Esophagus (tissue), 2 donors: ENCODE data around the gene FUT1. TPM values are rescaled to one million over a fixed set of nuclear protein-coding genes. Genes with fewer than 3 reads are reported as not detected.
A peak's percentile ranks its signal among the peaks of the same experiment; 100 is the strongest.

ENCODE experiments used
- H3K27ac ChIP-seq, 2 donors: one replicate each; pipeline ENCODE4 v1.5.1; 2013; ENCODE audit warnings: low read depth in 2 of 2, mild to moderate bottlenecking in 2 of 2, inconsistent platforms in 1 of 2, low read length in 1 of 2, moderate library complexity in 1 of 2
- H3K27me3 ChIP-seq, 2 donors: one replicate each; pipeline ENCODE4 v1.6.1; 2013; ENCODE audit warnings: low read length in 2 of 2, control low read depth in 1 of 2, mild to moderate bottlenecking in 1 of 2; ENCODE audit not compliant: insufficient read depth in 2 of 2, control insufficient read depth in 1 of 2
- H3K36me3 ChIP-seq, 2 donors: one replicate each; pipeline ENCODE4 v1.6.1; 2013; ENCODE audit warnings: low read length in 1 of 2; ENCODE audit not compliant: control insufficient read depth in 2 of 2, insufficient read depth in 2 of 2
- H3K4me1 ChIP-seq, 2 donors: one replicate each; pipeline ENCODE4 v1.6.1; 2013; ENCODE audit warnings: low read length in 1 of 2; ENCODE audit not compliant: control insufficient read depth in 2 of 2, insufficient read depth in 2 of 2
- H3K4me3 ChIP-seq, 2 donors: one replicate each; pipeline ENCODE4 v1.5.1; 2013; ENCODE audit warnings: low read length in 2 of 2, mild to moderate bottlenecking in 2 of 2, low read depth in 1 of 2, moderate library complexity in 1 of 2
- H3K9me3 ChIP-seq, 2 donors: one replicate each; pipeline ENCODE4 v1.6.1; 2013; ENCODE audit warnings: mild to moderate bottlenecking in 2 of 2, low read depth in 1 of 2, low read length in 1 of 2, moderate library complexity in 1 of 2; ENCODE audit not compliant: control insufficient read depth in 2 of 2, insufficient read depth in 1 of 2
- WGBS, 2 donors: extraction: QIAGEN DNeasy Blood & Tissue Kit; methylation state at CpG; one replicate each; pipeline ENCODE4 v1.1.7; 2013; 5-methylcytosine and 5-hydroxymethylcytosine counted together
- polyA plus RNA-seq, 2 donors: library from polyadenylated mRNA; stranded (reverse); fragments of 200-250 nt; gene quantifications; one replicate each; pipeline ENCODE4 v1.2.3, GENCODE V29; 2013
- donor health status: healthy with polysubstance abuse.
- donor health status: Bipolar disorder and iron deficiency.

Gene FUT1
- polyA plus RNA-seq, 2 donors = 1.1 to 2.4 TPM

- Histone ChIP-seq H3K9me3 (no peaks in the 10 kb centered on the region), H3K4me3 (peak overlapping the region; percentile 15 to 46), H3K36me3 (no peaks in the 10 kb centered on the region), H3K27ac (no peak overlapping the region), H3K27me3 (no peaks in the 10 kb centered on the region), H3K4me1 (peaks cover 0 to 9% of the 10 kb centered on the region in 2 donors)
- WGBS, 2 donors = 36 to 45% methylated on average over 38 of the region's 38 CpGs
These were observed 17.3 kb downstream of the FUT1 start for GRCh38 chr19:48735031-48735615.

GRCh38 chr19:48734625-48735024, 17.8 kb downstream of the FUT1 start:
- Histone ChIP-seq H3K9me3 (no peaks in the 10 kb centered on the region), H3K27ac (no peak overlapping the region), H3K27me3 (no peaks in the 10 kb centered on the region), H3K4me3 (no peak overlapping the region), H3K36me3 (no peaks in the 10 kb centered on the region), H3K4me1 (peaks cover 0 to 5% of the 10 kb centered on the region in 2 donors)
- whole genome bisulfite sequencing, 2 donors = 94 to 96% methylated on average over 9 of the region's 9 CpGs

GRCh38 chr19:48731452-48731851, 21.0 kb downstream of the FUT1 start:
- peaks cover 2 to 3% of the 10 kb centered on the region in 2 donors for H3K4me1 ChIP-seq
- H3K4me3 ChIP-seq = no peak overlapping the region
- H3K36me3 ChIP-seq = no peaks in the 10 kb centered on the region
- no peak overlapping the region for H3K27ac ChIP-seq
- no peaks in the 10 kb centered on the region for H3K9me3 ChIP-seq
- 86 to 88% methylated on average over 4 of the region's 4 CpGs for WGBS, 2 donors
- H3K27me3 ChIP-seq = no peaks in the 10 kb centered on the region

- H3K4me1 ChIP-seq = peaks cover 2 to 9% of the 10 kb centered on the region in 2 donors
- 51 to 65% methylated on average over 65 to 77 of the region's 77 CpGs for WGBS, 2 donors
- H3K4me3 ChIP-seq = peak overlapping the region; percentile 25 to 42
- H3K27ac ChIP-seq = peak overlapping the region; percentile 41 to 44
- no peaks in the 10 kb centered on the region for H3K36me3 ChIP-seq
- no peaks in the 10 kb centered on the region for H3K9me3 ChIP-seq
- H3K27me3 ChIP-seq = no peaks in the 10 kb centered on the region
These were observed 23.4 kb downstream of the FUT1 start for GRCh38 chr19:48728911-48729664.

GRCh38 chr19:48726556-48726955, 25.9 kb downstream of the FUT1 start:
- H3K36me3 ChIP-seq = peaks cover 0 to 2% of the 10 kb centered on the region in 2 donors
- H3K4me1 ChIP-seq = peaks cover 2 to 9% of the 10 kb centered on the region in 2 donors
- H3K9me3 ChIP-seq = no peaks in the 10 kb centered on the region
- 73% methylated on average over 2 of the region's 2 CpGs for WGBS, 2 donors
- no peaks in the 10 kb centered on the region for H3K27me3 ChIP-seq
- no peak overlapping the region for H3K4me3 ChIP-seq
- peak overlapping the region in 1 of 2 donors; percentile 66 for H3K27ac ChIP-seq

- 54 to 55% methylated on average over 11 of the region's 11 CpGs for WGBS, 2 donors
- Histone ChIP-seq H3K27me3 (no peaks in the 10 kb centered on the region), H3K36me3 (peaks cover 0 to 2% of the 10 kb centered on the region in 2 donors), H3K9me3 (no peaks in the 10 kb centered on the region), H3K27ac (peak overlapping the region; percentile 11 to 74), H3K4me1 (peaks cover 2 to 9% of the 10 kb centered on the region in 2 donors), H3K4me3 (no peak overlapping the region)
These were observed 27.4 kb downstream of the FUT1 start for GRCh38 chr19:48724796-48725753.

- no peak overlapping the region for H3K4me3 ChIP-seq
- no peaks in the 10 kb centered on the region for H3K27me3 ChIP-seq
- H3K4me1 ChIP-seq = peaks cover 2 to 7% of the 10 kb centered on the region in 2 donors
- 83% methylated on average over 11 of the region's 11 CpGs for WGBS, 2 donors
- no peak overlapping the region for H3K27ac ChIP-seq
- H3K9me3 ChIP-seq = no peaks in the 10 kb centered on the region
- H3K36me3 ChIP-seq = peaks cover 0 to 2% of the 10 kb centered on the region in 2 donors
These were observed 30.2 kb downstream of the FUT1 start for GRCh38 chr19:48722196-48722708.

GRCh38 chr19:48720613-48721296, 31.7 kb downstream of the FUT1 start:
- H3K4me1 ChIP-seq = peaks cover 0 to 13% of the 10 kb centered on the region in 2 donors
- H3K27ac ChIP-seq = peak overlapping the region; percentile 91 to 93
- H3K36me3 ChIP-seq = peaks cover 0 to 2% of the 10 kb centered on the region in 2 donors
- peak overlapping the region; percentile 48 to 61 for H3K4me3 ChIP-seq
- no peaks in the 10 kb centered on the region for H3K27me3 ChIP-seq
- 7 to 15% methylated on average over 42 of the region's 42 CpGs for WGBS, 2 donors
- H3K9me3 ChIP-seq = no peaks in the 10 kb centered on the region

- H3K4me3 ChIP-seq = peak overlapping the region; percentile 48 to 61
- peaks cover 0 to 2% of the 10 kb centered on the region in 2 donors for H3K36me3 ChIP-seq
- H3K27me3 ChIP-seq = no peaks in the 10 kb centered on the region
- peaks cover 0 to 18% of the 10 kb centered on the region in 2 donors for H3K4me1 ChIP-seq
- WGBS, 2 donors = 27 to 29% methylated on average over 12 of the region's 12 CpGs
- H3K27ac ChIP-seq = peak overlapping the region; percentile 91 to 93
- no peaks in the 10 kb centered on the region for H3K9me3 ChIP-seq
These were observed 32.2 kb downstream of the FUT1 start for GRCh38 chr19:48720251-48720612.
